Aorta (tissue), 5 donors: ENCODE measurements around the gene ANAPC16. TPM values are rescaled to one million over a fixed set of nuclear protein-coding genes. Genes with fewer than 3 reads are reported as not detected.
"Not testable (repeated sequence)": the region's sequence is repeated elsewhere in the genome, so short reads cannot be mapped to it uniquely, and the experiment has no call there.

Experiments used
- ATAC-seq: fragments of 200-7000 bp; cut with Tn5 transposase; one replicate; pipeline ENCODE4 v1.9.1; 2022; ENCODE audit warnings: moderate library complexity; ENCODE audit not compliant: low FRiP score
- DNase-seq, 2 donors: peaks; one replicate each; pipeline ENCODE4 v3.0.0-alpha.2; 2020
- H3K27ac ChIP-seq, 2 donors: one replicate each; pipeline ENCODE4 v1.5.1; 2013; ENCODE audit warnings: low read length in 2 of 2, mild to moderate bottlenecking in 2 of 2, moderate library complexity in 2 of 2, control low read depth in 1 of 2, inconsistent platforms in 1 of 2, low read depth in 1 of 2
- H3K27me3 ChIP-seq, 2 donors: one replicate each; pipeline ENCODE4 v1.6.1; 2013; ENCODE audit warnings: control low read depth in 1 of 2, low read length in 1 of 2, mild to moderate bottlenecking in 1 of 2, moderate library complexity in 1 of 2; ENCODE audit not compliant: insufficient read depth in 2 of 2, control insufficient read depth in 1 of 2
- H3K36me3 ChIP-seq, 2 donors: one replicate each; pipeline ENCODE4 v1.6.1; 2013; ENCODE audit warnings: control low read depth in 1 of 2, low read length in 1 of 2, mild to moderate bottlenecking in 1 of 2; ENCODE audit not compliant: insufficient read depth in 2 of 2, control insufficient read depth in 1 of 2
- H3K4me1 ChIP-seq, 2 donors: one replicate each; pipeline ENCODE4 v1.6.1; 2013; ENCODE audit warnings: low read length in 2 of 2, control low read depth in 1 of 2, mild to moderate bottlenecking in 1 of 2, moderate library complexity in 1 of 2; ENCODE audit not compliant: insufficient read depth in 2 of 2, control insufficient read depth in 1 of 2
- H3K4me3 ChIP-seq, 2 donors: one replicate each; pipeline ENCODE4 v1.5.1; 2013; ENCODE audit warnings: low read length in 2 of 2, control low read depth in 1 of 2, mild to moderate bottlenecking in 1 of 2
- H3K9me3 ChIP-seq: one replicate; pipeline ENCODE4 v1.6.1; 2013; ENCODE audit warnings: mild to moderate bottlenecking, low read length; ENCODE audit not compliant: control insufficient read depth
- WGBS, 2 donors: extraction: QIAGEN DNeasy Blood & Tissue Kit; methylation state at CpG; one replicate each; pipeline ENCODE4 v1.1.7; 2013; 5-methylcytosine and 5-hydroxymethylcytosine counted together
- intact Hi-C, 2 donors: fragments of 100-400 bp; cut with DNase I; formaldehyde crosslinking; loops; one replicate each; pipeline versions ENCODE4 v1.14.2 to v1.15.0; 2022
- polyA plus RNA-seq, 2 donors: library from polyadenylated mRNA; stranded (reverse); fragments of 200-250 nt; gene quantifications; one replicate each; pipeline ENCODE4 v1.2.3, GENCODE V29; 2013
- total RNA-seq, 2 donors: library from RNA; stranded (reverse); fragmentation: NEBNext Ultra II Directional; extraction: Animal tissue kit (Norgen Biotek cat#: 25700); gene quantifications; one replicate each; pipeline ENCODE4 v1.2.1, GENCODE V29; 2021
- donor health status: healthy with polysubstance abuse.
- donor health status: Bipolar disorder and iron deficiency.
- donor health status: DM: no; HTN: no; CAD: no.
- donor health status: DM: no; HTN: no; CAD: no.
- donor health status: DM: yes; HTN: yes; CAD: no.

Gene ANAPC16
- total and polyA plus RNA-seq, 4 donors = 70.7 to 281 (median 120) TPM

DNA sequence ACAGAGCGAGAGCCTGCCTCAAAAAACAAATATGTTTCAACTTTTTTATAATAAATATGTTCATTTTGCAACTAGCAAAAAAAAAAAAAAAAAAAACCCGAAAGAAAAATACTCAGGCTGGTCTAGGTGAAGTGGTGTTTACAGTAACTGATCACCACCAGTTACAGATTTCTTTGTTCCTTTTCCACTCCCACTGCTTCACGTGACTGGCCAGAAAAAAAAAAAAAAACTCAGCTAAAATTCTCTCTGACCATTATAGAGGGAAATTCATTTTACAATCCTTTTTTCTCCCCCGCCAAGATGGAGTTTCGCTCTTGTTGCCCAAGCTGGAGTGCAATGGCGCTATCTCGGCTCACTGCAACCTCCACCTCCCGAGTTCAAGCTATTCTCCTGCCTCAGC lies 4.8 kb downstream of the ANAPC16 start:
- H3K27ac ChIP-seq = no peak overlapping the region
- intact Hi-C loops = loop anchor here in 1 of 2 donors (5.0 kb wide), 1 partner anchor 42 kb away; no protein-coding TSS in a partner anchor
- DNase-seq (no peak), ATAC-seq (no peak)
- no peaks in the 10 kb centered on the region for H3K27me3 ChIP-seq
- H3K4me1 ChIP-seq = peaks cover 0 to 3% of the 10 kb centered on the region in 2 donors
- peaks cover 0 to 2% of the 10 kb centered on the region in 2 donors for H3K36me3 ChIP-seq
- H3K4me3 ChIP-seq = no peak overlapping the region
- WGBS, 2 donors = 76 to 88% methylated on average over 8 of the region's 8 CpGs
- H3K9me3 ChIP-seq = no peaks in the 10 kb centered on the region

DNA sequence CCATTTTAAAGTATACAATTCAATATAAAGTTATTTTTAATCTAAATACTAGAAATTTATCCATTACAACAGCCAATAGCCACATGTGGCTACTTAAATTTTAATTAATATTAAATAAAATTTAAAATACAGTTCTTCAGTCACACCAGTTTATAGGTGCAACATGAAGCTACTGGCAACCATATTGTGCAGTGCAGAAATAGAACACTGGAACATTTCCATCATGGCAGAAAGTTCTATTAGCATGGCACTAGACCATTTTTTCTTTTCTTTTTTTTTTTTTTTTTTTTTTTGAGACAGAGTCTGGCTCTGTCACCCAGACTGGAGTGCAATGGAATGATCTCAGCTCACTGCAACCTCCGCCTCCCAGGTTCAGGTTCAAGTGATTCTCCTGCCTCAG lies 5.5 kb downstream of the ANAPC16 start:
- Histone ChIP-seq H3K4me3 (no peak overlapping the region), H3K27me3 (no peaks in the 10 kb centered on the region), H3K36me3 (peaks cover 0 to 2% of the 10 kb centered on the region in 2 donors), H3K4me1 (peaks cover 0 to 3% of the 10 kb centered on the region in 2 donors), H3K27ac (no peak overlapping the region), H3K9me3 (no peaks in the 10 kb centered on the region)
- intact Hi-C loops = loop anchor here in 1 of 2 donors (5.0 kb wide), 1 partner anchor 41 kb away; no protein-coding TSS in a partner anchor
- DNase-seq = no peak
- no peak for ATAC-seq
- WGBS, 2 donors = 13 to 23% methylated on average over 1 of the region's 1 CpG

DNA sequence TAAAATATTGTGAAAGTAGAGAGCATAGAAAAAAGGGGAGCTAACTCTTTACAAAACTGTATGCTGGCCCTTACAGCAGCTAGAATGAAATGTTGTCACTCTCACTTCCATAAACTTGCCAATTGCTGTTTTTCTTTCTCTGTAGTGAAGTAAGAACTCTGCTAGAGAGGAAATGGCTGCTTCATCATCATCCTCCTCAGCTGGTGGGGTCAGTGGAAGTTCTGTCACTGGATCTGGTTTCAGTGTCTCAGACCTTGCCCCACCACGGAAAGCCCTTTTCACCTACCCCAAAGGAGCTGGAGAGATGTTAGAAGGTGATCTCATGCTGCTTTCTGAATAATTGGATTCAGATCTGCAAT lies 7.9 kb downstream of the ANAPC16 start:
- H3K4me3 ChIP-seq = no peak overlapping the region
- no peak for DNase-seq
- intact Hi-C loops = loop anchor here in 1 of 2 donors (5.0 kb wide), 1 partner anchor 39 kb away; no protein-coding TSS in a partner anchor
- H3K27me3 ChIP-seq = no peaks in the 10 kb centered on the region
- peak; percentile 67 for ATAC-seq
- peak overlapping the region; percentile 67 to 80 for H3K27ac ChIP-seq
- H3K4me1 ChIP-seq = peaks cover 1 to 3% of the 10 kb centered on the region in 2 donors
- H3K36me3 ChIP-seq = peaks cover 0 to 3% of the 10 kb centered on the region in 2 donors
- no peaks in the 10 kb centered on the region for H3K9me3 ChIP-seq
- 4 to 23% methylated on average over 1 of the region's 1 CpG for WGBS, 2 donors

DNA sequence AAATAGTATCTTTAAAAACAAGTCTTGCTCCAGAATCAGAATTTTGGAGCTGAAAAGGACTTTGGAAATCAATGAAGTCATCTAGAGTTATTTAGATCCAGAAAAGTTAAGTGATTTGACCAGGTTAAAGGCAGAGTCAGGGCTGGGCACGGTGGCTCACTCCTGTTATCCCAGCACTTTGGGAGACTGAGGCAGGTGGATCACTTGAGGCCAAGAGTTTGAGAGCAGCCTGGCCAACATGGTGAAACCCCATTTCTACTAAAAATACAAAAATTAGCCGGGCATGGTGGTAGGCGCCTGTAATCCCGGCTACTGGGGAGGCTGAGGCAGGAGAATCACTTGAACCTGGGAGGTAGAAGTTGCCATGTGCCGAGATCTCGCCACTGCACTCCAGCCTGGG lies 8.4 kb downstream of the ANAPC16 start:
- intact Hi-C loops = loop anchor here in 1 of 2 donors (5.0 kb wide), 1 partner anchor 38 kb away; no protein-coding TSS in a partner anchor
- not testable (repeated sequence) for H3K9me3 ChIP-seq, H3K4me1 ChIP-seq, H3K4me3 ChIP-seq, ATAC-seq, DNase-seq, H3K36me3 ChIP-seq, H3K27me3 ChIP-seq
- 80 to 86% methylated on average over 6 of the region's 6 CpGs for WGBS, 2 donors
- peak overlapping the region; percentile 50 to 67 for H3K27ac ChIP-seq

DNA sequence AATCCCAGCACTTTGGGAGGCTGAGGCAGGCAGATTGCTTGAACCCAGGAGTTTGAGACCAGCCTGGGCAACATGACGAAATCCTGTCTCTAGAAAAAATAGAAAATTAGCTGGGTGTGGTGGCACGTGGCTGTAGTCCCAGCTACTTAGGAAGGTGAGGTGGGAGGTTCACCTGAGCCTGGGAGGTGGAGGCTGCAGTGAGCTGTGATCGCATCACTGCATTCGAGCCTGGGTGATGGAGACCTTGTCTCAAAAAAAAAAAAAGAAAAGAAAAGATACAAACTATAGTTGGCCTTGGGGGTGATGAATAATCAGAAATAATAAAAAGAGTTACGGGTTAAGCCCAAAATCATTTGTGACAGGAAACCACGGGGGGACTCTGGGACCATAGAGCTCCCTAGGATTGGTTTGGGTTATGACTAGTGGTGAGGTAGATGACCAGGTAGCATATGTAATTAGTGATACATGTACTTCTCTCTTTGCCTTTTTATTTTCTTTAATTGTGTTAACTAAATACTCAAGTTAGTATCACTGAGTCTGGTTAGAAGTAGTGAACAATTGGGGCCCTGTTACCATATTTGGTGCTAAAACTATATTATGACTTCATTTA lies 10.7 kb downstream of the ANAPC16 start:
- Histone ChIP-seq H3K36me3 (peaks cover 0 to 3% of the 10 kb centered on the region in 2 donors), H3K4me3 (no peak overlapping the region), H3K4me1 (peaks cover 2 to 6% of the 10 kb centered on the region in 2 donors), H3K27ac (peak overlapping the region in 1 of 2 donors; percentile 57), H3K9me3 (no peaks in the 10 kb centered on the region), H3K27me3 (no peaks in the 10 kb centered on the region)
- intact Hi-C loops = no loop called here
- ATAC-seq (no peak), DNase-seq (no peak)
- WGBS, 2 donors = 83 to 89% methylated on average over 6 of the region's 6 CpGs

DNA sequence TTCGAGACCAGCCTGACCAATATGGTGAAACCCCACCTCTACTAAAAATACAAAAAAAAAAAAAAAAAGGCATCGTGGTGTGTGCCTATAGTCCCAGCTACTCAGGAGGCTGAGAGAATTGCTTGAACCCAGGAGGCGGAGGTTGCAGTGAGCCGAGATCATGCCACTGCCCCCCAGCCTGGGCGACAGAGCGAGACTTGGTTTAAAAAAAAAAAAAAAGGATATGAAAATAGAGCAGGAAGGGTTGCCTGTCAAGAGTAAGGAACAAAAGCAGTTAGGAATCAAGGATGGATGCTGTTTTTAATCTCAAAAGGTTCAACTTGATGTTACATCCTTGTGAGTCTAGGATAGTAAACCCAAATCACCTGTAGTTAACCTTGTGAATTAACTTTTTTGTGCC lies 12.0 kb downstream of the ANAPC16 start:
- Histone ChIP-seq H3K4me1 (peaks cover 2 to 6% of the 10 kb centered on the region in 2 donors), H3K27me3 (no peaks in the 10 kb centered on the region), H3K9me3 (no peaks in the 10 kb centered on the region), H3K36me3 (peaks cover 0 to 4% of the 10 kb centered on the region in 2 donors), H3K4me3 (no peak overlapping the region), H3K27ac (peak overlapping the region in 1 of 2 donors; percentile 57)
- intact Hi-C loops = no loop called here
- DNase-seq (no peak), ATAC-seq (no peak)
- 78 to 83% methylated on average over 6 of the region's 6 CpGs for WGBS, 2 donors

DNA sequence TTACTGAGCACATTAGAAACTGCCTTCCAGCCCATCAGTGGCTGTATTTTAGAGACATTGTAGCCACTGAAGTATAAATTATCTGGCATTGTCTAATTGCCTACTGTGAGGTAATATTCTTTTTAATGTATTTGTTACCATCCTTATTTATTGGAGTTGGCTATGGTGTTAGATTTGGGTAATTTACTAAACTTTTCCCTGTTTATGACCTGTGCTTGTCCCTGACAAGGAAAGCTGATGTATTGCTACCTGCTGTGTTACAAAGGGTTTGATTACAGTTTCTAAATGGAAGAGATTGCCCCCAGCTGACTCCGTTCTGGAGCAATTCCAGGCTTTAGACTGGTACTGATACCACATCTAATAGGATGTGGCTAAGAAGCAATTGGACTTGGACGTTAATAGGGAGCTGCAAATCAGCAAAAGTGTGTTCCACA lies 12.5 kb downstream of the ANAPC16 start:
- H3K4me1 ChIP-seq = peaks cover 2 to 6% of the 10 kb centered on the region in 2 donors
- H3K27ac ChIP-seq = peak overlapping the region; percentile 51 to 57
- no peaks in the 10 kb centered on the region for H3K27me3 ChIP-seq
- DNase-seq = no peak
- intact Hi-C loops = no loop called here
- ATAC-seq = no peak
- no peak overlapping the region for H3K4me3 ChIP-seq
- no peaks in the 10 kb centered on the region for H3K9me3 ChIP-seq
- WGBS, 2 donors = 51 to 60% methylated on average over 2 of the region's 2 CpGs
- H3K36me3 ChIP-seq = peaks cover 4 to 6% of the 10 kb centered on the region in 2 donors

DNA sequence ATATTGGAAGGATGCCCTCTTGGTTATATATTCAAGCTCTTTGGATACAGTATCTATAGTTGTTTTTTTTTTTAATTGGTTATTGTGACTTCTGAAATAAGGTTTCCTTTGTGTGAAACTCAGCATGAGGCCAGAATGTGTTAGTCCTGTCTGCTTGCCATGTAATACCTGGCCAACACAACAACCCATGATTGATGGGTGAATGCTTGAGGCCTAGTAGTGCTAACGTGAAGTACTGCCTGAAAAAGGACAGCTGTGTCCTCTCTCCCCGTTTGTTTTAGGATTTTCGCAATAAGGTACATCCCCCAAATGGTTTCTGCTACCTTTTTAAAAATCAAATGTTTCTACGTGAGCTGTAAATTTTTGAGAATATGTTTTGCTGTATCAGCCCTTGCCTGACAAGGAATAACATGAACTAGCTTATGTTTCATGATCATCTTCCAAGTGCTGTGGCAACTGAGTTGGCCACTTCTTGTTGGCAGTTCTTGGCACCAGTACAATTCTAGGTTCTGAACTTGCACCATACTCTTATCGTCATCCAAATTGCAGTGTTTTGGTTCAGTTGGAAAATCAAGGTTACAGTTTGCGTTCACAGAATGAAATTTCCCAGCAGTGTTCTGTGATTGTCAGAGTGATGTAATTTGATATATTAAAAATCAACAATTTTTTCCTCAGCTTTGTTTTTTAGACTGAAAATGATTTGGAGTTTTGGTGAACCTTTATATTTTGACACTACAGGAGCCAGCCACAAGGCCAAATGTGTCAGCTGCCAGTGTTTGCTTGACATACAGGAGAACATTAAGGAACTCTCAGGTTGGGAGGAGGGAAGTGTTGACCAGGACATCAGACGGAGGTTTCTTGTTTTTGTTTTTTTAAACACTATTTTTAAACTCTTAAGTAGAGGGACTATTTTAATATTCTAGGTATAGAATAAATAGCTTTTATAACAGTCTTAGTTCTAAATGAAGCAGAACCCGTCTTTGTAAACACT lies 13.7 kb downstream of the ANAPC16 start:
- DNase-seq = peak in 1 of 2 donors; percentile 11
- WGBS, 2 donors = 22 to 26% methylated on average over 8 of the region's 8 CpGs
- Histone ChIP-seq H3K4me1 (peaks cover 2 to 6% of the 10 kb centered on the region in 2 donors), H3K27ac (peak overlapping the region; percentile 76 to 88), H3K9me3 (no peaks in the 10 kb centered on the region), H3K36me3 (peaks cover 4 to 6% of the 10 kb centered on the region in 2 donors), H3K4me3 (no peak overlapping the region), H3K27me3 (no peaks in the 10 kb centered on the region)
- peak; percentile 7 for ATAC-seq
- intact Hi-C loops = no loop called here
